K562 (cell line): Measurements from ENCODE around the gene SH3BP5. TPM values are rescaled to one million over a fixed set of nuclear protein-coding genes. Genes with fewer than 3 reads are reported as not detected.

Experiments
- ATF1 ChIP-seq, 2 experiments: fragments of 450-650 bp in 1 of 2; IDR thresholded peaks; 2 replicates each; pipeline ENCODE4 v1.6.1; 2016; ENCODE audit warnings: missing compliant biosample characterization in 1 of 2, missing genetic modification characterization in 1 of 2
- ATF6 ChIP-seq: sonication (generic); formaldehyde crosslinking; IDR thresholded peaks from 2 replicates; pipeline ENCODE4 v1.4.0; 2020; ENCODE audit warnings: mild to moderate bottlenecking, missing genetic modification reagents
- CBFB ChIP-seq: sonication (generic); formaldehyde crosslinking; IDR thresholded peaks from 2 replicates; pipeline ENCODE4 v1.4.0; 2020; ENCODE audit warnings: mild to moderate bottlenecking, missing genetic modification reagents
- CXXC5 ChIP-seq: fragments of 250-450 bp; sonication (Bioruptor Pico); IDR thresholded peaks from 2 replicates; pipeline ENCODE4 v1.8.0; 2022; ENCODE audit warnings: inconsistent platforms, mild to moderate bottlenecking, moderate library complexity
- E2F1 ChIP-seq: sonication (generic); formaldehyde crosslinking; IDR thresholded peaks from 2 replicates; pipeline ENCODE4 v1.8.1; 2023; ENCODE audit warnings: mild to moderate bottlenecking, missing genetic modification reagents, moderate library complexity
- FOXK1 ChIP-seq: sonication (generic); formaldehyde crosslinking; IDR thresholded peaks from 2 replicates; pipeline ENCODE4 v1.8.0; 2022; ENCODE audit warnings: missing genetic modification reagents, mild to moderate bottlenecking, borderline replicate concordance
- HBP1 ChIP-seq: fragments of 450-650 bp; formaldehyde crosslinking; IDR thresholded peaks from 2 replicates; pipeline ENCODE4 v1.4.0; 2022; ENCODE audit warnings: missing genetic modification characterization
- JUNB ChIP-seq: fragments of 450-650 bp; formaldehyde crosslinking; conservative IDR thresholded peaks from 2 replicates; pipeline ENCODE4 v1.4.0; 2020; ENCODE audit warnings: mild to moderate bottlenecking
- JUND ChIP-seq, 2 experiments: IDR thresholded peaks; 2 replicates in 1 of 2; 3 replicates in 1 of 2; pipeline ENCODE4 v1.6.1; 2011; ENCODE audit warnings: borderline replicate concordance in 2 of 2, low read depth in 2 of 2, low read length in 2 of 2, improper control_type of control experiment in 1 of 2, missing biosample characterization in 1 of 2, missing genetic modification characterization in 1 of 2, missing genetic modification reagents in 1 of 2
- KAT2B ChIP-seq: IDR thresholded peaks from one replicate; pipeline ENCODE4 v1.6.1; 2012; ENCODE audit warnings: low read depth, mild to moderate bottlenecking, control low read depth, inconsistent platforms, low read length, moderate library complexity
- MXD1 ChIP-seq: fragments of 250-450 bp; sonication (Bioruptor Pico); IDR thresholded peaks from 2 replicates; pipeline ENCODE4 v1.8.0; 2021; ENCODE audit warnings: borderline replicate concordance, mild to moderate bottlenecking, moderate library complexity; ENCODE audit not compliant: poor library complexity, severe bottlenecking
- PRPF4 ChIP-seq: fragments of 200-400 bp; formaldehyde crosslinking; IDR thresholded peaks from one replicate; pipeline ENCODE4 v1.6.1; 2017; ENCODE audit warnings: low read length, low read depth, mild to moderate bottlenecking; ENCODE audit not compliant: insufficient read depth, poor library complexity, severe bottlenecking
- TBP ChIP-seq: optimal IDR thresholded peaks from 2 replicates; pipeline ENCODE3; 2011; ENCODE audit warnings: low read depth, low read length, improper control_type of control experiment
- TRIM24 ChIP-seq, 2 experiments: fragments of 450-650 bp; IDR thresholded peaks; 2 replicates each; pipeline ENCODE4 v1.6.1; 2016
- ZFP1 ChIP-seq: fragments of 450-650 bp; formaldehyde crosslinking; IDR thresholded peaks from 2 replicates; pipeline ENCODE4 v1.4.0; 2020; ENCODE audit warnings: mild to moderate bottlenecking, mixed read lengths
- ZFP91 ChIP-seq: sonication (generic); formaldehyde crosslinking; IDR thresholded peaks from 2 replicates; pipeline ENCODE4 v1.8.0; 2022; ENCODE audit warnings: mild to moderate bottlenecking, missing genetic modification reagents
- ZNF124 ChIP-seq: sonication (generic); formaldehyde crosslinking; IDR thresholded peaks from 2 replicates; pipeline ENCODE4 v1.8.1; 2022; ENCODE audit warnings: missing genetic modification reagents
- ZNF175 ChIP-seq: fragments of 200-800 bp; sonication (Bioruptor generic); IDR thresholded peaks from 2 replicates; pipeline ENCODE4 v1.6.1; 2016; ENCODE audit warnings: low read depth, mild to moderate bottlenecking, missing genetic modification characterization, missing compliant biosample characterization
- ZNF274 ChIP-seq: IDR thresholded peaks from 2 replicates; pipeline ENCODE4 v1.6.1; 2011; ENCODE audit warnings: low read depth, mild to moderate bottlenecking, low read length, moderate library complexity, borderline replicate concordance
- polyA plus RNA-seq, 8 experiments: library from polyadenylated mRNA; depleted of rRNA in 4 of 8; stranded (reverse) in 5 of 8; unstranded in 3 of 8; fragments of >200 nt; fragmentation: Nextera tagmentation in 2 of 8; fragmentation: Illumina TruSeq in 1 of 8; extraction: Ambion mirVana in 2 of 8; extraction: Trizol in 1 of 8; gene quantifications; 2 replicates each; pipeline versions ENCODE4 v1.2.1 to v1.2.3, GENCODE V29; 2011 to 2014; ENCODE audit warnings: inconsistent platforms in 1 of 8, missing spikeins in 1 of 8
- total RNA-seq, 7 experiments: library from RNA; depleted of rRNA in 6 of 7; stranded (reverse); fragments of >200 nt in 6 of 7; fragmentation: Illumina TruSeq in 2 of 7; extraction: Trizol in 2 of 7; gene quantifications; 2 replicates each; pipeline versions ENCODE4 v1.2.1 to v1.2.3, GENCODE V29; 2011 to 2021; ENCODE audit warnings: low replicate concordance in 1 of 7

The SH3BP5 gene
- total and polyA plus RNA-seq, 9 of the 15 experiments (the other 6 are each of a cell fraction or from before 2014, with no cell fraction given): 2.9 to 29.0 (median 14.9) TPM

- TF ChIP-seq E2F1: no peak
- TF ChIP-seq ZFP1 (CRISPR knock-in tag): no peak
- no peak for TF ChIP-seq TBP
- no peak for TF ChIP-seq MXD1 (CRISPR knock-in tag)
- no peak for TF ChIP-seq KAT2B
- TF ChIP-seq ATF1 (CRISPR knock-in tag; IDR thresholded peaks at IDR 0.05): no peak
- peak; percentile 10; the same call in 1 of the 2 replicates for TF ChIP-seq ATF1 (tag; IDR thresholded peaks at IDR 0.05)
- TF ChIP-seq ZFP91 (CRISPR knock-in tag): no peak
- 0 out of 2 replicates have a peak, but pooled peaks have one; percentile 21 for TF ChIP-seq ZNF175 (CRISPR knock-in tag)
- TF ChIP-seq FOXK1 (CRISPR knock-in tag): no peak
- TF ChIP-seq JUNB (CRISPR knock-in tag): no peak
- TF ChIP-seq ZNF124: no peak
- no peak for TF ChIP-seq CXXC5
- TF ChIP-seq HBP1 (CRISPR knock-in tag): no peak
- TF ChIP-seq JUND (IDR thresholded peaks at IDR 0.05; ENCODE audit: borderline replicate concordance, low read depth, low read length): no peak
- TF ChIP-seq JUND (tag; IDR thresholded peaks at IDR 0.05; ENCODE audit: borderline replicate concordance, low read depth, low read length): peak; percentile 16; the same call in 1 of the 3 replicates
- no peak for TF ChIP-seq PRPF4
- no peak for TF ChIP-seq TRIM24 (IDR thresholded peaks at IDR 0.05)
- TF ChIP-seq ATF6 (CRISPR knock-in tag): no peak
- TF ChIP-seq ZNF274: no peak
- TF ChIP-seq CBFB (CRISPR knock-in tag): no peak
Observed at GRCh38 chr3:15292765-15293522, 39.4 kb downstream of the SH3BP5 start (continued).
